ENCODE data around the gene METRN.

DNA sequence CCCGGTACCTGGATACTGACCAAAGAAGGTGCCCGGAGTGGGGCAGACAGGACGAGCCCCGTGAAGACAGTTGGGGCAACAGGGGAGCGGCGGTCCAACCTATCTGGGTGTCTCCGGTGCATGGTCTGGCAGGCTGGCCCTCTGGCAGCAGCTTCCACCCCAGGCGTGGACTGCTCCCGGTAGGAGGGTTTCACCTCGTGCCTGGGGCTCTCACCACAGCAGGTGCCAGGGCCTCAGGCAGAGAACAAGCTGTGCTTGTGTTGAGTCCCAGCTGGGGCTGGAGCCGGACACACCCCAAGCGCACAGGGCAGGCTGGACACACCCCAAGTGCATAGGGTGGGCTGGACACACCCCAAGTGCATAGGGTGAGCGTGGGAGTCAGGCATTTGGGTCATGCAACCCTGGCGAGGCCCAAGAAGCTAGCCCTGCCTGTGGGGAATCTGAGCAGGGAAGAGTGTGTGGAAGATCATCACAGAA is 7.8 kb upstream of the METRN start:
- TF ChIP-seq, protein P1, sequence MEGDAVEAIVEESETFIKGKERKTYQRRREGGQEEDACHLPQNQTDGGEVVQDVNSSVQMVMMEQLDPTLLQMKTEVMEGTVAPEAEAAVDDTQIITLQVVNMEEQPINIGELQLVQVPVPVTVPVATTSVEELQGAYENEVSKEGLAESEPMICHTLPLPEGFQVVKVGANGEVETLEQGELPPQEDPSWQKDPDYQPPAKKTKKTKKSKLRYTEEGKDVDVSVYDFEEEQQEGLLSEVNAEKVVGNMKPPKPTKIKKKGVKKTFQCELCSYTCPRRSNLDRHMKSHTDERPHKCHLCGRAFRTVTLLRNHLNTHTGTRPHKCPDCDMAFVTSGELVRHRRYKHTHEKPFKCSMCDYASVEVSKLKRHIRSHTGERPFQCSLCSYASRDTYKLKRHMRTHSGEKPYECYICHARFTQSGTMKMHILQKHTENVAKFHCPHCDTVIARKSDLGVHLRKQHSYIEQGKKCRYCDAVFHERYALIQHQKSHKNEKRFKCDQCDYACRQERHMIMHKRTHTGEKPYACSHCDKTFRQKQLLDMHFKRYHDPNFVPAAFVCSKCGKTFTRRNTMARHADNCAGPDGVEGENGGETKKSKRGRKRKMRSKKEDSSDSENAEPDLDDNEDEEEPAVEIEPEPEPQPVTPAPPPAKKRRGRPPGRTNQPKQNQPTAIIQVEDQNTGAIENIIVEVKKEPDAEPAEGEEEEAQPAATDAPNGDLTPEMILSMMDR (IDR thresholded peaks at IDR 0.05), result no peak
- TF ChIP-seq POLR2AphosphoS5 (IDR thresholded peaks at IDR 0.05; ENCODE audit: insufficient read depth in 1 of 2, low read depth in 1 of 2) (no peak), POLR2A (IDR thresholded peaks at IDR 0.05) (no peak)

All from vagina (tissue), 2 donors.